ENCODE data around the gene LGR4. TPM values are rescaled to one million over a fixed set of nuclear protein-coding genes. Genes with fewer than 3 reads are reported as not detected.
A peak's percentile ranks its signal among the peaks of the same experiment; 100 is the strongest.

The LGR4 gene
- polyA plus RNA-seq, 3 donors: 109 to 151 (median 136) TPM

DNA sequence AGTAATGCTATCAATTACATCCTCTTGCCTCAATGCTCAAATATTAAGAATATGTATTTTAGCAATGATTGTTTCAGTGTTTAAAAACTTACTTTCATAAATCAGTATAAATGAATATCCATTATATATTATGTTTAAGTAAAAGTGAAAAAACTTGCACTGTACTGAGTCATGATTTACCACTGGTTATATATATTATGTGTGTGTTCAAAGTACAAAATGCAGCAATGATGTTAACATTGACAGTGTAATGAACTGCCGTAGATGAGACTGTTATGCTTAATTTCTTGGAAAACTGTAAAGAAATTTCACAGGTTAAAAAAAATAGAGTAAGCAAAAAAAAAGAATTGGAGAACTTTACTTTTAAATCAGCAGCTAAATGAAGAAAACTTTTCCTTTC lies 25.3 kb upstream of the LGR4 start:
- DNase-seq (ENCODE audit: extremely low read depth in 1 of 11, low read depth in 9 of 11, low spot score in 4 of 11): no peak

DNA sequence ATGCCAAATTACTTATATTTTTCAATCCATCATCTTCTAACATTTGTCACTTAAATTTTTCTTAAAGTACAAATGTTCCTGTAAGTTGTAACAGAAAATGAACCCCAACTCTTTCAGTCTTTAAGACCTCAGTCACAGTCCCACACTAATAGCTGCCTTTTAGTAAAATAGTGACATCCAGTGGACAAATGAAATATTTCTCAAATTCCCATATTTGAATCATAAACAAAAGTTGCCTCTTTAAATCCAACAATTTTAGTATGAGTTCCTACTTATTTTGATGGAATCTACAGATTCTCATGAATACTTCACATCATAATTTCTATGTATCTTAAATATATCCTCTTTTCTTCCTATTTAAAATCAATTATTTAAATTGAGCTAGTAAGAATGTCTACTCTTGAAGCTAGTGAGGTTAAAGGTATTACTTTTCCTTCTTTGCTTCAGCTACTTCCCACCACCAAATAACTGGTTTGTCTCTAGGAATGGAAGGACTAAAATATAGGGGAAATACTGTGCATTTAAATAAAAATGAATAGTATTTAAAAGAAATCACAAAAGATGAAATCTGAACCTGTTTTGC lies 24.8 kb upstream of the LGR4 start:
- DNase-seq (ENCODE audit: extremely low read depth in 1 of 11, low read depth in 9 of 11, low spot score in 4 of 11): no peak

DNA sequence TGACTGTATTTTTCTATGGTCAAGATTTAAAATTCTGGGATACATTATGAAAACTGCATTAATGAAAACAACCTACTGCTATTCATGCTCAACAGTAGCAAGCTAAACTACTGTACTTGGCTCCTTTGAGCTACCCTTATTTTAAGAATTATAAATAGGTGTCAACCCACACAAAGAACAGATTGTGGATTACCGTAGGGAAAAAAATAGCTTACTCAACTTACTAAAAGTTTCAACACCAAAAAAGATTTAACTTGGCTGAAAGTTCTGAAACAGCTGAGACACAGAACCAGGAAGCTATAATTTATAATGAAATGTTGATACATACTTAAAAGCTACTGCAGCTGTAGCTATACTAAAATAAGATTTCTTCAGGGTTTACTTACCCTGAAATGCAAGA lies 23.9 kb upstream of the LGR4 start:
- DNase-seq (ENCODE audit: extremely low read depth in 1 of 11, low read depth in 9 of 11, low spot score in 4 of 11): peak in 2 of 11 donors; percentile 22 to 23

DNA sequence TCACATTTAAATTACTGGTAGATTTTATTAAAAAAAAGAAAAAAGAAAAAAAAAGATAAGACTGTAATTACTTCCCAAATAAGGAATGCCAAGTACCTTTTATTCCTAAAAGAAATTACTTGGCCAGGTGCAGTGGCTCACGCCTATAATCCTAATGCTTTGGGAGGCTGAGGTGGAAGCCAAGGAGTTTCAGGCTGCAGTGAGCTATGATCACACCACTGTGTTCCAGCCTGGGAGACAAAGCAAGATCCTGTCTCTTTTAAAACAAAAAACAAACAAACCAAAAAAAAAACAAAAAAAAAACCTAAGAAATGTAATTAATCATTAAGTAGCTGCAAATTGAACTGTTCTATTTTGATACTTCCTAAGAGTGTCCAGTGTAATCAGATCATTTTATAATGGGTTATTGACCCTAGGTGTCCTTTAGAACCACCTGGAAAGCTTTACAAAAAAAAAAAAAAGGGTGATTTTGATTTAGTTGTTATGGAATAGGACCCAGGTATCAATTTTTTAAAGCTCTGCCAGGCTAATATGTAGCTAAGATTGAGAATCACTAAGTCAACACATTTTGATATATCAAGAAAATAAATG lies 23.2 kb upstream of the LGR4 start:
- DNase-seq (ENCODE audit: extremely low read depth in 1 of 11, low read depth in 9 of 11, low spot score in 4 of 11): no peak

DNA sequence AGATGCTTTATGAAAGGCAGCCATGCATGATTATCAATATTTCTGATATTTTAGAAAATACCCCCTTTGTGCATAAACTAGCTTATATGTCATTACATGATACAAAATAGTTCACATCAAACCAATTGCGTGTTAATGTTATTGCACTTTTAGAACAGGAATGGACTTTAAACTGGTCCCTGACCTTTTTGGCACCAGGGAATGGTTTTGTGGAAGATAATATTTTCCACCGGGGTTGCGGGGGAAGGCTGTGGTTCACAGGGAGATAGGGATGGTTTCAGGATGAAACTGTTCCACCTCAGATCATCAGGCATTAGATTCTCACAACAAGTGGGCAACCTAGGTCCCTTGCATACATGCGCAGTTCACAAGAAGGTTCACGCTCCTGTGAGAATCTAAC lies 16.5 kb upstream of the LGR4 start:
- no peak for DNase-seq (ENCODE audit: extremely low read depth in 1 of 11, low read depth in 9 of 11, low spot score in 4 of 11)

DNA sequence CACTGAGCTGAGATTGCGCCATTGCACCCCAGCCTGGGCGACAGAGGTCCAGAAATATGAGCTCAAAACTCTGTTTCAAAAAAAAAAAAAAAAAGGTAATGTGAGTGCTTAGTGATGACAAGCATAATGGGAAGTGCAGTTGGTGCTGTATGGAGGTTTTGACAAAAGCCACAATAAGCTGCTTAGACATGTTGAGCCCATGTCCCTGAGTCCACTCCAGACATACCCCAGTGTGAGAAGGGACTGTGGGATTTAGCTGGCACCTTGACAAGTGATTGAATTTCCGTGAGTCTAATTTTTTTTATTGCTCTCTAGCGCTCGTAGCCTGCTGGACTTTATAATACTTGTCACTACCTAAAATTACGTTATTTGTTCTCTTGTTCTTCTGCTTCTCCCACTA lies 15.1 kb upstream of the LGR4 start:
- DNase-seq (ENCODE audit: extremely low read depth in 1 of 11, low read depth in 9 of 11, low spot score in 4 of 11): no peak

DNA sequence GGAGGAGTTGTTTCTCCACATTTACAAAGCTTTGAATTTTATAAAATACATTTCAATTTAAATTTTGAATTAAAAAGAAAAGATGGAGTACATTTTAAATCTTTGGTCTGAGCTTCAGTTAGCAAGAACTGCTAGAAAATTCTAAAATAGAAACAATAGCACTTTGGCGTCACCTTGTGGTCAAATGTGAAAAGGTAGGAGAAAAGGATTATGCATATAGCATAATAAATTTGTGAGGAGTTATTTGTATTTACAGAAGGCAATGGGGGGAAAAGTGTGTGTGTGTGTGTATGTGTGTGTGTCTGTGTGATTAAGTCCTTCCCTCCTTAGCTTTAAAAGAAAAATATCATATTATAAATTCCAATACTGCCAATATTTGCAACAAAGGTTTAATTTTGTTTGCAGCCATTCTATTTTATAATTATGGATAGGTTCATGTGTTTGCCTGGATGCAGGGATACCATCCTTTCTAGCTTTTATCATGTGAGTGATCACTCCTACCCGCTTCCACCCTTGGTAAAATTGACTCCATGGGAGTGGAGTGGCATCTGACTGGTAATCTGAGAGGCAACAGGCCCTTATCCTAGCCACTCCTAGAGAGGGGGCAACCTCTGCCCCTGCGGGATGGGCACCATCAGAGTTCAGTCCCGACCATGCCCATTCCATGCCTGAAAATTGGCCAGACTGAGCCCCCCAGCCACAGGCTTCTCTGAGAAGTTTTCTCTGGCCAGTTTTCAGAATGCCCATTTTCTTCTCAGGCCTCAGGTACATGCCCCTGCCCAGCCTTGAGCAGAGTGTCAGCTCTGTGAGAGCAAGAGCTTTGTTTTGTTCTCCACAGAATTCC lies 13.6 kb upstream of the LGR4 start:
- DNase-seq (ENCODE audit: extremely low read depth in 1 of 11, low read depth in 9 of 11, low spot score in 4 of 11): peak in 1 of 11 donors; percentile 72

DNA sequence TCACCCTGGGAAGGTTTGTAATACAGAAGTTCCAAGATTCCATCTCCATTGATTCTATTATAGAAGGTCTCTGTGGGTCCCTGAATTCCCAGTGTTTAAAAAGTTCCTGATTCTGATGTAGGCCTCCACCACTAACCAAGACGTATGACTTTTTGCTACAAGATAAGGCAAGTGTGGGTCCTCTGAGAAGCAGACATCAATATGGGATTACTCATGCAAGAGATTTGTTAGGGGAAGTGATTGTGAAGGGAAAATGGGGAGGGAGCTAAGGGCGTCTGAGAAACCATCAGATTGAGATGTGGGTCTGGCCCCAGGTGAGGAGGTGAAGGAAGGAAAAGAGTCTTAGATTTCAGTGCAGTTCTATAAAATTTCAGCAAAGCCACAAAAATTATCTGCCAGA lies 10.2 kb upstream of the LGR4 start:
- DNase-seq (ENCODE audit: extremely low read depth in 1 of 11, low read depth in 9 of 11, low spot score in 4 of 11): no peak

DNA sequence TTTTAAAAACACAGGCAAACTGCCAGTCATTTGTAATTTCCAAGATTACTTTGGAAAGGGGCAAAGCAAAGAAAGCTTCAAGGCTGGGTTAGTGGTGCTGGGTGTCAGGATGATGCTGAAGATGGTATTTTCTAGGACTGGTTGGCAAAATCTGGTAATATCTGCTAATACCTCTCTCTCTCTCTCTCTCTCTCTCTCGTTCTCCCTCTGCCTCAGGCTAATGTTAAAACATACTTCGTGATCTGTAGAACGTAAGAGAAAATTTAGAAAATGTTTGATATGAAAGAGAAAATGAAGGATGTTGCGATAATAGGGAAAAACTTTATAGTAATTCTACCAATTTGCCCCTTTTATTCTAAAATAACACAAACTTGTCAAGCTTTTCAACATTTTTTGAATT lies 9.4 kb upstream of the LGR4 start:
- no peak for DNase-seq (ENCODE audit: extremely low read depth in 1 of 11, low read depth in 9 of 11, low spot score in 4 of 11)

DNA sequence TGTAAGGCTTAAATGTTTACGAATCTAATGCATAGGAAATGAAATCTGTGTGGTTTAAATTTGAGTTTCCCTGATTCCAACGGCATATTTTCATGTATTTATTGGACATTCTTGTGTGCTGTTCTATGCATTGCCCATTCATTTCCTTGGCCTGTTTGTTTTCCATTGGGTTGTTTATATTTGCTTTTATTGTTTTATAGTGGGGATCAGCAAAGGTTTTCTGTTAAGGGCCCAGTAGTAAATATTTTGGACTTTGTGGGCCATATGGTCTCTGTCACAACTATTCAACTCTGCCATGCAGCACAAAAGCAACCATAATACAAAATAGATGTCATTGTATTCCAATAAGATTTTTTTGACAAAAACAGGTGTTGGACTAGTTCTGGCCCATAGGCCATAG lies 5.2 kb upstream of the LGR4 start:
- DNase-seq (ENCODE audit: extremely low read depth in 1 of 11, low read depth in 9 of 11, low spot score in 4 of 11): no peak

DNA sequence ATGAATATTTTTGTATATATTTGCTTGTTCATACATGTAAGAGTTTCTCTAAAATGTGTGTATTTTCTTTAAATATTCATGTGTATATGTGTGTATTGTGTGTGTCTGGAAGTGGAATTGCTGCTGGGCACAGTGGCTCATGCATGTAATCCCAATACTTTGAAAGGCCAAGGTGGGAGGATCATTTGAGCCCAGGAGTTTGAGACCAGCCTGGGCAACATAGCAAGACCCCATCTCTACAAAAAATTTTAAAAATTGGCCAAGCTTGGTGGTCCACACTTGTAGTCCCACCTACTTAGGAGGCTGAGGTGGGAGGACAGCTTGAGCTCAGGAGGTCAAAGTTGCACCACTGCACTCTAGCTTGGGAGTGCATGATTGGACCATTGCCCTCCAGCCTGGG lies 4.7 kb upstream of the LGR4 start:
- no peak for DNase-seq (ENCODE audit: extremely low read depth in 1 of 11, low read depth in 9 of 11, low spot score in 4 of 11)

DNA sequence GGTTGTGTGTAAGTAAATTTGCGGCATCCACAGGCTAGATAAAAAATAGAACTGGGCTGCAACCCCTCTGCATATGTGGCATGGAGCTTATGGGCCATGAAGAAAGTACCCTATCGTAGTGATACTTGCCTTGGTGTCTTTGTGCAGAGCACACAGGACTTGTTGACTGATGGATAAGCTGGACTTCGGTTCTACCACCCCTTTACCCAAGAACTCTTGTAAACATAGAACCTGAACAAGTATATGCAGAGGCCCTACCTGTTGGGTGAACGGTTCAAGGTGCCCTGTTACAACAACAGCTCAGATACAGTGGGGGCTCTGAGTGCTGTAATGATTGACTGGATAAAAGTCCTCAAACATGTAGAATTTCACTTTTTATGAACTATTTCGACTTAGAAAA lies 3.0 kb upstream of the LGR4 start:
- DNase-seq (ENCODE audit: extremely low read depth in 1 of 11, low read depth in 9 of 11, low spot score in 4 of 11): no peak

DNA sequence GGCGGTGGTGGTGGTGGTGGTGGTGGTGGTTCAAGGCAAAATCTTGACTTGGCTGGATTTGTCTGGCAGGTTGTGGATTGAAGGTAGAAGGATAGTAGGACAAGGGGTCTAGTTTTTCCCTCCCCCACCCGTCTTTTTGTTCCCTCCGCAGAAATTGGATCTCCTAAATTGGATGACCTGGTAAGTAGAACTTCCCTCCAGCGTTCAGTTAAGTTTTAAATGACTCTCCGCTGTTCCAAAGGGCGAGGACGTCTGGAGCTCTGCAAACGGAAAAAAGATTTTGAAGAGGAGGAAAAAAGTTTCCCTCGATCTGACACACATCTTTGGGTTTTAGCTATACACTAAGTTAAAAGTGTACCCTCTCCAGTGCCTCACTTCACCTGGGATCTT lies 422 bp upstream of the LGR4 start:
- peak in 1 of 11 donors; percentile 40 for DNase-seq (ENCODE audit: extremely low read depth in 1 of 11, low read depth in 9 of 11, low spot score in 4 of 11)

DNA sequence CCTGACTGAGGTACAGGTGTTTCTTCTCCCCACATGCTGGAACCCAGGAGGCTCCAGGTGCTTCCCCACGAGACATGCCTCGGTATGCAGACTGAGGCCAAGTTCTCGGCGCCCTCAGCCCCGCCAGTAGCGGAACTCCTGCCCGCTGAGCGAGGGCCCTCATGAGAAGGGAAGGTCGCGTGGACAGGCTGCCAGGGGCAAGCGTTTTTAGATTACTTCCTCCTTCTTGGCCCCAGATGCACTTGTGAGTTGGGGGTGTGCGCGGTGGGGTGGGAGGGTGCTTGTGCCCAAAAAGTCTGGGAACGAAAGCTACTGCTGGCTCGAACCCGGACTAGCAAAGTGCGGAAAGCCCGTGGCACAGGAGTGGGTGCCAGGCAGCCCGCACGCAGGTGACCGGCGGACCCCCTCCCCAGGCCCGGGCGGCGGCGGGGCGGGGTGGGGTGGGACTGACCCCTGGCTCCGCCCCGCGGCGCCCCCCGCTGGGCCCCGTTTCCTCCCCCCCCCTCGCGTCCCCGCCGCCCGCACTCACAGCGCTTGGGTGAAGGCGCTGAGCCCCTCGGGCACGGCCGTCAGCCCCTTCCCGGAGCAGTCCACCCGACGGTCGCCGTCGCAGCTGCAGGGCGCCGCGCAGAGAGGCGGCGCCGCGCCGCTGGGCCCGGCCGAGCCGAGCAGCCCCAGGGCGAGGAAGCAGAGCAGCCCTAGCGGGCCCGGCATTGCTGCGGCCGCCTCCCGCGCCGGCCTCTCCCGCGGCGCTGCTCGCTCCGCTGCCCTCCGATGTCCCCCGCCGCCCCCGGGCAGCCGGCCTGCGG lies 797 bp downstream of the LGR4 start:
- DNase-seq (ENCODE audit: extremely low read depth in 1 of 11, low read depth in 9 of 11, low spot score in 4 of 11): peak in 1 of 11 donors; percentile 36

DNA sequence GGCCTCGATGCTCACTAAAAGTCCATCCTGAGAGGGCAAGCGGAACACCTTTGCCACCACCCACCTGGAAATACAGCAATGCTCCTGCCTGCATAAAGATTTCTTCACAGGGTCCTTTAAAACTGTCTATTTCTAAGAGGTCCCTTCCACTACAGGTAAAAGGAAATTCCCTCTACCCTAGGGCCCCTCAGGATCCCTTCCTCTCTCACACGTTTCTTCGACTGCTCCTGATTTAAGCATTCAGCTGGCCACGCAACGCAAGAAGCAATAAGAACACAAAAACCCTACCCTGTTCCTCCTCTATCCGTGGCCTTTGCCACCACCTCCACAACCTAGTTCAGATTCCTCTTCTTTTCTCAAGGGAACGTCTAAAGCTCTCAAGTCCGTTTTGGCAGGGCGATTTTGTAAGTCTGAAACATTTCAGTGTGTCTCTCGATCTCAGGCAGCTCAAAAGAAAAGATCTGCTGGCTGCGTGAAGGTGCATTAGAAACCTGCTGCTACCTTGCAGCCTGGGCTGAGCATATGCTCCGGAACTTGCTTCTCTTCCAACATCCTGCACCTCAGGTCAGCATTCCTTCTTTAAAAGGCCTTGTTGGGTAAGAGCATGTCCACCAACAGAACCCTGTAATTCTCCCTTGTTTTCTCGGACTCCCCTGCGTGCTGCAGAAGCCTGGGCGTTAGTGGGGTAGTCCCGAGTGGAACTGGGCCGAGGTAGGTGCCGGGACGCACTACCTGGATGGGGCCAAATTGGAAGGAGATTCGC lies 1.6 kb downstream of the LGR4 start:
- no peak for DNase-seq (ENCODE audit: extremely low read depth in 1 of 11, low read depth in 9 of 11, low spot score in 4 of 11)

DNA sequence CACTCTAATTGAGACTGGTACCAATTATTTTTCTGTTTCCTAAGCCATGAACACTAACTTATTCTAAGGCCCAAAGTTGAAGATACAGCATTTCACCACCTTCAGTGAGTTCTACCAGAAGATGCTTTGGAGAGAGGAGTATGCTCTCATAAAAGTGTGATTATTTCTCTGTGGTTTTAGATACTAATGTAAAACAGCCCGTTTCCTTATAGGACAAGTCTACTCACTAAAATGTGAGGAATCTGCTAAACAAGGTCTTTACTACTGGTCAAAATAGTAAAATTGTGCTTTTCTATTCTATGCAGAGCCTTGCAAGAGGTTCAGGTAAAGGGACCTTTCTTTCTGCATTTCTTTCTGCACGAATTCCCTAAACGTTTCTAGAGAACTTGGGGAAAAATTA lies 2.4 kb downstream of the LGR4 start:
- DNase-seq (ENCODE audit: extremely low read depth in 1 of 11, low read depth in 9 of 11, low spot score in 4 of 11): no peak

DNA sequence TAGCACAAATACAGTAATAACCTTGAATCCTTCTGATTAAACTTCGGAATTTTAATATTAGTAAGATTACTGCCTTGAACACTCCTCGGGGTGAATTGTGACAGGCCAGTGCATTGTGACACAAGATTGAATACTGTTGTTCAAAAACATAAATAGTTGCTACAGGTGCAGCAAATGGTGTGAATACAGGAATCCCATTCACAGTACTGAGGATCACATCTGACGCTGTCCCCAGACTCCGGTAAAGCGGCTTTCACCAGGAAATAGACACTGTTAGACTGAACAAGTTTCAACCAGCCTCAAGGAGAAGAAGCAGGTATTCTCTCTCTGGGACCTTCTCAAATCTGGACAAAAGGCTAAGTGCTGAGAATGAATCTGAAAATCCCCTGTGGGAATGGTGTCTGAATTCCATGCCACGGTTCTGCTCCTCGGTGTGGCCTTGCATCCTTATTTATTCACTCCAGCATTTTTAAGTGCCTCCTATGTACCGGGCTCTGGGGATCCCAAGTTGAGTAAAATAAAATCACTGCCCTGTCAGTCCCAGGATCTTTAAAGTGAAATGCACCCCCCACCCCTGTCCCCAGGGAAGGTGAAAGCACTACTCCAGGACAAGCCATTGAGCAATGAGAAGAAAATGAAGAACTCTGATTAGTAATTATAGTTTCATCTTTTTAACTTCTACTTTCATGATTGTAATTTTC lies 3.4 kb downstream of the LGR4 start:
- no peak for DNase-seq (ENCODE audit: extremely low read depth in 1 of 11, low read depth in 9 of 11, low spot score in 4 of 11)

DNA sequence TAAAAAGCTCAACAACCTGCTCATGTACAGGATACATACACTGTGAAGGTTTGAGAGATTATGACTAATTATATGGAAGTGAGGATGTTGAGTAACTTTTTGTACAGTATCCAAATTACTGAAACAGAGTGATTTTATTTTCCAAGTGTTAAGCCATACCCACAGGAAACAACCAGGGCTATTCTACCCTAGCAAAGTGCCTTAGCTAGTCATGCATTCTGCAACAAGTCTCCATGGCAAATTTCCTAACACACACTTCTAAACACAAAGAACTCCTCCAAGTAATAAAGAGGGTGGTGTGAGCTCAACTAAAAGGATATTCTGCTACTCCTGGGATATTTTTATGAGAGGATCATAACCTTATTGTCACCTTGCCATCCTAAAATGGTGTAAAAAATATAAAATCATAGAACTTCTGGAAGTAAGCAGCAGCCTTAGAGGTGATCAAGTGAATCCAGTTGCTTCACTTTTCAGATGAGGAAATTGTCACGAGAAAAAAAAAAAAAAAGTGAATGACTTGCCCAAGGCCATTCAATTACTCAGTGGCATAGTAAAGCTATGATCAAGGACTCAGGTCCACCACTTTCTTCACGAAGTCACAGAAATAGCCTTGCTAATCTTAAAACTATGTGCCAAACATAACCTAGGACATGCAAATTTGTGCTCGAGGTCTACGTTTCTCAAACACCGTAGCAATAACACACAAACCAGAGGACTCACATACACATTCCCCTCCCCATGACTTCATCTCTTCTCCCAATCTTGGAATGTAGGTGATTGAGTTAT lies 4.2 kb downstream of the LGR4 start:
- peak in 1 of 11 donors; percentile 37 for DNase-seq (ENCODE audit: extremely low read depth in 1 of 11, low read depth in 9 of 11, low spot score in 4 of 11)

Data from renal cortex interstitium (tissue), 11 donors.